Kidney epithelial cell (primary cell): ENCODE measurements around the gene CAMK4. TPM values are rescaled to one million over a fixed set of nuclear protein-coding genes. Genes with fewer than 3 reads are reported as not detected.
"Not testable (repeated sequence)": the region's sequence is repeated elsewhere in the genome, so short reads cannot be mapped to it uniquely, and the experiment has no call there.

ENCODE experiments used
- DNase-seq: peaks from one replicate; pipeline ENCODE4 v3.0.0-alpha.2; 2010; ENCODE audit warnings: low read depth
- H3K27me3 ChIP-seq: 2 replicates; pipeline ENCODE4 v1.6.0; 2011; ENCODE audit warnings: low read length; ENCODE audit not compliant: control insufficient read depth, insufficient read depth
- H3K36me3 ChIP-seq: 2 replicates; pipeline ENCODE4 v1.5.1; 2011; ENCODE audit warnings: low read length; ENCODE audit not compliant: control insufficient read depth, insufficient read depth
- H3K4me3 ChIP-seq: 2 replicates; pipeline ENCODE4 v1.5.1; 2011; ENCODE audit warnings: low read depth, mild to moderate bottlenecking, control low read depth, low read length
- total RNA-seq: library from RNA; depleted of rRNA; stranded (reverse); fragments of >200 nt; gene quantifications from 2 replicates; pipeline ENCODE4 v1.2.3, GENCODE V29; 2015
- TF ChIP-seq, protein P1 (sequence below): IDR thresholded peaks from 2 replicates; pipeline ENCODE4 v1.5.1; 2011; ENCODE audit warnings: mild to moderate bottlenecking, moderate library complexity, low read length, control low read depth, inconsistent platforms; ENCODE audit not compliant: insufficient read depth, poor library complexity, severe bottlenecking

CAMK4 gene
- total RNA-seq, 1 donor from 2014 or later: 0.75 TPM

- TF ChIP-seq, protein P1, sequence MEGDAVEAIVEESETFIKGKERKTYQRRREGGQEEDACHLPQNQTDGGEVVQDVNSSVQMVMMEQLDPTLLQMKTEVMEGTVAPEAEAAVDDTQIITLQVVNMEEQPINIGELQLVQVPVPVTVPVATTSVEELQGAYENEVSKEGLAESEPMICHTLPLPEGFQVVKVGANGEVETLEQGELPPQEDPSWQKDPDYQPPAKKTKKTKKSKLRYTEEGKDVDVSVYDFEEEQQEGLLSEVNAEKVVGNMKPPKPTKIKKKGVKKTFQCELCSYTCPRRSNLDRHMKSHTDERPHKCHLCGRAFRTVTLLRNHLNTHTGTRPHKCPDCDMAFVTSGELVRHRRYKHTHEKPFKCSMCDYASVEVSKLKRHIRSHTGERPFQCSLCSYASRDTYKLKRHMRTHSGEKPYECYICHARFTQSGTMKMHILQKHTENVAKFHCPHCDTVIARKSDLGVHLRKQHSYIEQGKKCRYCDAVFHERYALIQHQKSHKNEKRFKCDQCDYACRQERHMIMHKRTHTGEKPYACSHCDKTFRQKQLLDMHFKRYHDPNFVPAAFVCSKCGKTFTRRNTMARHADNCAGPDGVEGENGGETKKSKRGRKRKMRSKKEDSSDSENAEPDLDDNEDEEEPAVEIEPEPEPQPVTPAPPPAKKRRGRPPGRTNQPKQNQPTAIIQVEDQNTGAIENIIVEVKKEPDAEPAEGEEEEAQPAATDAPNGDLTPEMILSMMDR: no peak
- no peaks in the 10 kb centered on the region for H3K36me3 ChIP-seq
- no peak overlapping the region for H3K4me3 ChIP-seq
- no peaks in the 10 kb centered on the region for H3K27me3 ChIP-seq
- DNase-seq: no peak
These were observed 174.9 kb downstream of the CAMK4 start for GRCh38 chr5:111399113-111399512.

GRCh38 chr5:111401906-111402305 is 177.7 kb downstream of the CAMK4 start:
- no peak for DNase-seq
- H3K36me3 ChIP-seq: no peaks in the 10 kb centered on the region
- TF ChIP-seq, protein P1: no peak
- no peaks in the 10 kb centered on the region for H3K27me3 ChIP-seq
- no peak overlapping the region for H3K4me3 ChIP-seq

DNA sequence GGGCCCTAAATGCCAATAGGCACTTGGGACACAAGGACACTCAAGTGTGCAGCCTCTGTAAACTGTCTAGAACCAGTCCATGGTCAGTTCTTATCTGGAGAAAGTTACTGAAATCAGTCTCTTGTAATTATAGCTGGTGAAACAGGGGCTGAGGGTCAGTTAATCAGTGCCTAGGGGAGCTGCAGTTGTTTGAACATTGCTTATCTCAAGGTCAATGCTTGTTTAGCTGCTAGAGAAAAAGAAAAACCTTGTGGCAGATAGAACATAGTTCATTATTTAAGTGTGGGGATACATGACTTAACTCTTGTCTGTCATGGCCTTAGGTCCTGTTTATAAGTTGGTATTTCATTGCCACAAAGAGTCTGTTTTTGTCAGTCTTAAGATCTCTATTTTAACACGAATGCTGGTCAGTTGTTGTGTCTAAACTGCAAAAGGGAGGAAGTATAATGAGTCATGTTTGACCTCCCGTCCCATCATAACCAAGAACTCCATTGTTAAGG is 180.1 kb downstream of the CAMK4 start:
- no peak overlapping the region for H3K4me3 ChIP-seq
- H3K36me3 ChIP-seq: no peaks in the 10 kb centered on the region
- no peaks in the 10 kb centered on the region for H3K27me3 ChIP-seq
- TF ChIP-seq, protein P1: no peak
- no peak for DNase-seq

DNA sequence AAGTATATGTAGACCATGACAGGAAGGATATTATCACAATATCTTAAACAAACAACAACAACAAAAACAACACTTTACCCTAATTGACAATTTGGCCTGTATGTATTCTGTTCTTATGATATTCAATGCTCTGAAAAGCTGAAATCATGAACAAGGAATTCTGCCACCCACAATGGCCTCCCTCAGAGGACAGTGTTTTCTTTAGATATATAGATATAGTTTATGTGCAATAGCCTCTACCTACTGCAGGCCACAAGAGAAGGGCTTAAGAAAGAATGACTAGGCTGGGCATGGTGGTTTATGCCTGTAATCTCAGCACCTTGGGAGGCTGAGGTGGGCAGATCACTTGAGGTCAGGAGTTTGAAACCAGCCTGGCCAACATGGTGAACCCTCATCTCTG is 183.4 kb downstream of the CAMK4 start:
- Histone ChIP-seq H3K36me3 (no peaks in the 10 kb centered on the region), H3K27me3 (no peaks in the 10 kb centered on the region), H3K4me3 (no peak overlapping the region)
- TF ChIP-seq, protein P1: no peak
- DNase-seq: no peak

DNA sequence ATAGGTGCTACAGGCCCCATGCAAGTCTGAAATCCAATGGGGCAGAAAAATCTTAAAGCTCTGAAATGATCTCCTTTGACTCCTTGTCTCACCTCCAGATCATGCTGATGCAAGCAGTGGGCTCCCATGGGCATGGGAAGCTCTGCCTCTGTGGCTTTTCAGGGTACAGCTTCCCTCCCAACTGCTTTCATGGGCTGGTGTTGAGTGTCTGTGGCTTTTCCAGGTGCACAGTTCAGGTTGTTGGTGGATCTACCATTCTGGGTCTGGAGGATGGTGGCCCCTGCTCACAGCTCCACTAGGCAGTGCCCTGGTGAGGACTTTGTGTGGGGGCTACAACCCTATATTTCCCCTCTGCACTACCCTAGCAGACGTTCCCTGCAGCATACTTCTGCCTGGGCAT is 184.6 kb downstream of the CAMK4 start:
- TF ChIP-seq, protein P1: no peak

DNA sequence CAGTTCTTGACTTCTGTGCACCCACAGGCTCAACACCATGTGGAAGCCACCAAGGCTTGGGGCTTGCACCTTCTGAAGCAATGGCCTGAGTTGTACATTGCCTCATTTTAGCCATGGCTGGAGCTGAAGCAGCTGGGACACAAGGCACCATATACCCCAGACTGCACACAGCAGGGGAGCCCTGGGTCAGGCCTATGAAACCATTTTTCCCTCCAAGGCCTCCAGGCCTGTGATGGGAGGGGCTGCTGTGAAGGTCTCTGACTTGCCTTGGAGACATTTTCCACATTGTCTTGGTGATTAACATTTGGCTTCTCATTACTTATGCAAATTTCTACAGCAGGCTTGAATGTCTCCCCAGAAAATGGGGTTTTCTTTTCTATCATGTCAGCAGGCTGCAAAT is 185.1 kb downstream of the CAMK4 start:
- not testable (repeated sequence) for DNase-seq, H3K4me3 ChIP-seq, H3K36me3 ChIP-seq, H3K27me3 ChIP-seq

More for the DNA sequence above, 184.6 kb downstream of the CAMK4 start:
- no peak for DNase-seq
- H3K36me3 ChIP-seq: no peaks in the 10 kb centered on the region
- no peak overlapping the region for H3K4me3 ChIP-seq
- H3K27me3 ChIP-seq: no peaks in the 10 kb centered on the region

- not testable (repeated sequence) for H3K4me3 ChIP-seq, H3K36me3 ChIP-seq, DNase-seq, H3K27me3 ChIP-seq
These were observed 185.9 kb downstream of the CAMK4 start for GRCh38 chr5:111410067-111410466.
